RPMI8226 (cell line): ENCODE measurements around the gene AP4B1.
"Not testable (repeated sequence)": the region's sequence is repeated elsewhere in the genome, so short reads cannot be mapped to it uniquely, and the experiment has no call there.

Source experiments
- DNase-seq: peaks from one replicate; pipeline ENCODE4 v3.0.0-alpha.2; 2015

The AP4B1 gene

GRCh38 chr1:113855630-113856400 is 48.8 kb downstream of the AP4B1 start:
- no peak for DNase-seq

- DNase-seq, result no peak
Measured at GRCh38 chr1:113854234-113854633, 50.4 kb downstream of the AP4B1 start.

GRCh38 chr1:113852694-113853093 is 51.9 kb downstream of the AP4B1 start:
- DNase-seq, result not testable (repeated sequence)

GRCh38 chr1:113850127-113850796 is 54.3 kb downstream of the AP4B1 start:
- DNase-seq, result no peak

- no peak for DNase-seq
Measured at GRCh38 chr1:113849072-113849471, 55.5 kb downstream of the AP4B1 start.

- no peak for DNase-seq
Measured at GRCh38 chr1:113846391-113847035, 58.1 kb downstream of the AP4B1 start.
